PC-3 (cell line): ENCODE results near the gene RIT2.

Source experiments
- CTCF ChIP-seq: fragments of 300-600 bp; sonication (generic); conservative IDR thresholded peaks from 2 replicates; pipeline ENCODE4 v1.5.1; 2017; ENCODE audit warnings: antibody characterized with exemption, low read depth, mild to moderate bottlenecking, low read length
- EZH2 ChIP-seq: fragments of 300-600 bp; sonication (generic); IDR thresholded peaks from one replicate; pipeline ENCODE4 v1.6.1; 2017; ENCODE audit warnings: antibody characterized with exemption, mild to moderate bottlenecking, low read length; ENCODE audit not compliant: unreplicated experiment
- EZH2phosphoT487 ChIP-seq: fragments of 300-600 bp; sonication (generic); IDR thresholded peaks from 2 replicates; pipeline ENCODE4 v1.6.1; 2018; ENCODE audit warnings: mild to moderate bottlenecking, antibody characterized with exemption, low read length, borderline replicate concordance

- no peak for TF ChIP-seq EZH2phosphoT487
- no peak for TF ChIP-seq CTCF
- TF ChIP-seq EZH2 = no peak
Measured at GRCh38 chr18:42860548-42860947, 254.9 kb downstream of the RIT2 start.
